K562 (cell line): ENCODE data around the gene IL17RA. TPM values are rescaled to one million over a fixed set of nuclear protein-coding genes. Genes with fewer than 3 reads are reported as not detected.

Source experiments
- CEBPZ ChIP-seq: fragments of 150-350 bp; IDR thresholded peaks from 2 replicates; pipeline ENCODE4 v1.6.1; 2014; ENCODE audit warnings: low read depth, mild to moderate bottlenecking, low read length, borderline replicate concordance
- CHCHD3 ChIP-seq: fragments of 250-450 bp; sonication (Bioruptor Pico); IDR thresholded peaks from 2 replicates; pipeline ENCODE4 v2.1.2; 2022; ENCODE audit warnings: mild to moderate bottlenecking
- DPF2 ChIP-seq: fragments of 450-650 bp; IDR thresholded peaks from 2 replicates; pipeline ENCODE4 v1.6.1; 2016
- E2F5 ChIP-seq: sonication (generic); formaldehyde crosslinking; IDR thresholded peaks from 2 replicates; pipeline ENCODE4 v1.8.0; 2022; ENCODE audit warnings: mild to moderate bottlenecking, missing genetic modification reagents
- ELF4 ChIP-seq: fragments of 450-650 bp; formaldehyde crosslinking; IDR thresholded peaks from 2 replicates; pipeline ENCODE4 v1.4.0; 2022; ENCODE audit warnings: missing genetic modification characterization
- EP400 ChIP-seq: fragments of 450-650 bp; IDR thresholded peaks from 2 replicates; pipeline ENCODE4 v1.6.1; 2017; ENCODE audit warnings: antibody characterized with exemption, mild to moderate bottlenecking, moderate library complexity
- GABPB1 ChIP-seq: sonication (generic); formaldehyde crosslinking; IDR thresholded peaks from 2 replicates; pipeline ENCODE4 v1.8.0; 2022; ENCODE audit warnings: mild to moderate bottlenecking, missing genetic modification reagents
- HMG20A ChIP-seq: fragments of 450-650 bp; formaldehyde crosslinking; conservative IDR thresholded peaks from 2 replicates; pipeline ENCODE4 v1.4.0; 2020; ENCODE audit warnings: mild to moderate bottlenecking, mixed read lengths
- HNRNPL ChIP-seq: fragments of 200-400 bp; formaldehyde crosslinking; IDR thresholded peaks from 2 replicates; pipeline ENCODE4 v1.6.1; 2017; ENCODE audit warnings: low read depth, mild to moderate bottlenecking, low read length
- KLF1 ChIP-seq: fragments of 450-650 bp; IDR thresholded peaks from 2 replicates; pipeline ENCODE4 v1.6.1; 2016; ENCODE audit warnings: missing genetic modification characterization, missing compliant biosample characterization
- MAFK ChIP-seq: IDR thresholded peaks from 2 replicates; pipeline ENCODE4 v1.6.1; 2011; ENCODE audit warnings: low read length, improper control_type of control experiment
- NFIC ChIP-seq: fragments of 450-650 bp; IDR thresholded peaks from 2 replicates; pipeline ENCODE4 v1.6.1; 2017; ENCODE audit warnings: mild to moderate bottlenecking, inconsistent platforms
- POLR2G ChIP-seq: fragments of 200-400 bp; formaldehyde crosslinking; IDR thresholded peaks from 2 replicates; pipeline ENCODE4 v1.6.1; 2017; ENCODE audit warnings: low read depth, mild to moderate bottlenecking, antibody characterized with exemption, low read length, moderate library complexity
- TARDBP ChIP-seq: fragments of 450-650 bp; IDR thresholded peaks from 2 replicates; pipeline ENCODE4 v1.6.1; 2016
- TEAD1 ChIP-seq, 2 experiments: fragments of 450-650 bp in 1 of 2; sonication (generic) in 1 of 2; formaldehyde crosslinking; IDR thresholded peaks; 2 replicates each; pipeline versions ENCODE4 v1.4.0 to v1.8.0; 2020 to 2022; ENCODE audit warnings: mild to moderate bottlenecking in 2 of 2, missing genetic modification reagents in 1 of 2
- ZNF589 ChIP-seq: fragments of 200-800 bp; sonication (Bioruptor generic); IDR thresholded peaks from 2 replicates; pipeline ENCODE4 v1.6.1; 2016; ENCODE audit warnings: low read depth, missing genetic modification characterization, missing compliant biosample characterization
- polyA plus RNA-seq, 8 experiments: library from polyadenylated mRNA; depleted of rRNA in 4 of 8; stranded (reverse) in 5 of 8; unstranded in 3 of 8; fragments of >200 nt; fragmentation: Nextera tagmentation in 2 of 8; fragmentation: Illumina TruSeq in 1 of 8; extraction: Ambion mirVana in 2 of 8; extraction: Trizol in 1 of 8; gene quantifications; 2 replicates each; pipeline versions ENCODE4 v1.2.1 to v1.2.3, GENCODE V29; 2011 to 2014; ENCODE audit warnings: inconsistent platforms in 1 of 8, missing spikeins in 1 of 8
- total RNA-seq, 7 experiments: library from RNA; depleted of rRNA in 6 of 7; stranded (reverse); fragments of >200 nt in 6 of 7; fragmentation: Illumina TruSeq in 2 of 7; extraction: Trizol in 2 of 7; gene quantifications; 2 replicates each; pipeline versions ENCODE4 v1.2.1 to v1.2.3, GENCODE V29; 2011 to 2021; ENCODE audit warnings: low replicate concordance in 1 of 7
- TF ChIP-seq, protein P1 (sequence below): fragments of 450-650 bp; IDR thresholded peaks from 2 replicates; pipeline ENCODE4 v1.6.1; 2018; ENCODE audit not compliant: partially characterized antibody
- TF ChIP-seq, protein P2 (sequence below): fragments of 250-450 bp; sonication (Bioruptor Pico); IDR thresholded peaks from 2 replicates; pipeline ENCODE4 v1.8.0; 2022; ENCODE audit warnings: moderate library complexity, mild to moderate bottlenecking, inconsistent platforms
- TF ChIP-seq, protein P3 (sequence below): IDR thresholded peaks from 2 replicates; pipeline ENCODE4 v1.6.1; 2011; ENCODE audit not compliant: insufficient read length; ENCODE audit errors: extremely low read depth

IL17RA gene
- total and polyA plus RNA-seq, 9 of the 15 experiments (the other 6 are each of a cell fraction or from before 2014, with no cell fraction given) = 0.17 to 11.8 (median 3.7) TPM

DNA sequence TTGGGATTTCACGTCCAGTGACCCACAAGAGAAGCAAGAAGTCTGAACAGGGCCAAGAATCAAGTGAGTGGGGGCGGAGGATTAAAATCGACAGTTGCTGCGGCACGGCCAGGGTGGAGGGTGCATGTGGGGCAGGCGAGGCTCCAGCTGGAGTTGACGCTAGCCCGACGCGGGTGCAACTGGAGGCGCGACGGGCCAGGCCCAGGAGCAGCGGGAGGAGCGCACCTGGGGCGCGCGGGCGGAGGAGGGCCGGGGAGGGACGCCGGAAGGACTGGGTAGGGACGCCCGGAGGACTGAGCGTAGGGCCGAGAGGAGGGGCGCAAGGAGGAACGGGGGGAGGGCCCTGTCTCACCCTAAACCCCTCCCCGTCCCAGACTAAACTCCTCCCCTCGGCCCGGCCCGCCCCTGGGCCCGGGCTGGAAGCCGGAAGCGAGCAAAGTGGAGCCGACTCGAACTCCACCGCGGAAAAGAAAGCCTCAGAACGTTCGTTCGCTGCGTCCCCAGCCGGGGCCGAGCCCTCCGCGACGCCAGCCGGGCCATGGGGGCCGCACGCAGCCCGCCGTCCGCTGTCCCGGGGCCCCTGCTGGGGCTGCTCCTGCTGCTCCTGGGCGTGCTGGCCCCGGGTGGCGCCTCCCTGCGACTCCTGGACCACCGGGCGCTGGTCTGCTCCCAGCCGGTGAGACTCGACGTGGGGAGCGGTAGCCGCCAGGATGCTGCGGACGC is at the start of gene IL17RA (continued):
- TF ChIP-seq DPF2 (peak; percentile 30; the same call in 1 of the 2 replicates), NFIC (peak; percentile 39; the same call in 1 of the 2 replicates), E2F5 (CRISPR knock-in tag) (no peak), MAFK (no peak), GABPB1 (no peak; the same call in none of the 2 replicates), ELF4 (CRISPR knock-in tag) (peak; percentile 28; the same call in 1 of the 2 replicates), TEAD1 (CRISPR knock-in tag; IDR thresholded peaks at IDR 0.05) (peak in 1 of 2 experiments; percentile 40; a peak in 1 of 4 replicates), HMG20A (CRISPR knock-in tag) (no peak), KLF1 (no peak), HNRNPL (0 out of 2 replicates have a peak, but pooled peaks have one; percentile 1), EP400 (0 out of 2 replicates have a peak, but pooled peaks have one; percentile 40), CHCHD3 (CRISPR knock-in tag) (no peak), TARDBP (peak; percentile 32; the same call in 1 of the 2 replicates), ZNF589 (CRISPR knock-in tag) (no peak), CEBPZ (no peak), POLR2G (peak; percentile 91)
- TF ChIP-seq, protein P1, sequence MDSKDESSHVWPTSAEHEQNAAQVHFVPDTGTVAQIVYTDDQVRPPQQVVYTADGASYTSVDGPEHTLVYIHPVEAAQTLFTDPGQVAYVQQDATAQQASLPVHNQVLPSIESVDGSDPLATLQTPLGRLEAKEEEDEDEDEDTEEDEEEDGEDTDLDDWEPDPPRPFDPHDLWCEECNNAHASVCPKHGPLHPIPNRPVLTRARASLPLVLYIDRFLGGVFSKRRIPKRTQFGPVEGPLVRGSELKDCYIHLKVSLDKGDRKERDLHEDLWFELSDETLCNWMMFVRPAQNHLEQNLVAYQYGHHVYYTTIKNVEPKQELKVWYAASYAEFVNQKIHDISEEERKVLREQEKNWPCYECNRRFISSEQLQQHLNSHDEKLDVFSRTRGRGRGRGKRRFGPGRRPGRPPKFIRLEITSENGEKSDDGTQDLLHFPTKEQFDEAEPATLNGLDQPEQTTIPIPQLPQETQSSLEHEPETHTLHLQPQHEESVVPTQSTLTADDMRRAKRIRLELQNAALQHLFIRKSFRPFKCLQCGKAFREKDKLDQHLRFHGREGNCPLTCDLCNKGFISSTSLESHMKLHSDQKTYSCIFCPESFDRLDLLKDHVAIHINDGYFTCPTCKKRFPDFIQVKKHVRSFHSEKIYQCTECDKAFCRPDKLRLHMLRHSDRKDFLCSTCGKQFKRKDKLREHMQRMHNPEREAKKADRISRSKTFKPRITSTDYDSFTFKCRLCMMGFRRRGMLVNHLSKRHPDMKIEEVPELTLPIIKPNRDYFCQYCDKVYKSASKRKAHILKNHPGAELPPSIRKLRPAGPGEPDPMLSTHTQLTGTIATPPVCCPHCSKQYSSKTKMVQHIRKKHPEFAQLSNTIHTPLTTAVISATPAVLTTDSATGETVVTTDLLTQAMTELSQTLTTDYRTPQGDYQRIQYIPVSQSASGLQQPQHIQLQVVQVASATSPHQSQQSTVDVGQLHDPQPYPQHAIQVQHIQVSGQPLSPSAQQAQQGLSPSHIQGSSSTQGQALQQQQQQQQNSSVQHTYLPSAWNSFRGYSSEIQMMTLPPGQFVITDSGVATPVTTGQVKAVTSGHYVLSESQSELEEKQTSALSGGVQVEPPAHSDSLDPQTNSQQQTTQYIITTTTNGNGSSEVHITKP = peak; percentile 35
- TF ChIP-seq, protein P2, sequence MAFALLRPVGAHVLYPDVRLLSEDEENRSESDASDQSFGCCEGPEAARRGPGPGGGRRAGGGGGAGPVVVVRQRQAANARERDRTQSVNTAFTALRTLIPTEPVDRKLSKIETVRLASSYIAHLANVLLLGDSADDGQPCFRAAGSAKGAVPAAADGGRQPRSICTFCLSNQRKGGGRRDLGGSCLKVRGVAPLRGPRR = no peak
- TF ChIP-seq, protein P3, sequence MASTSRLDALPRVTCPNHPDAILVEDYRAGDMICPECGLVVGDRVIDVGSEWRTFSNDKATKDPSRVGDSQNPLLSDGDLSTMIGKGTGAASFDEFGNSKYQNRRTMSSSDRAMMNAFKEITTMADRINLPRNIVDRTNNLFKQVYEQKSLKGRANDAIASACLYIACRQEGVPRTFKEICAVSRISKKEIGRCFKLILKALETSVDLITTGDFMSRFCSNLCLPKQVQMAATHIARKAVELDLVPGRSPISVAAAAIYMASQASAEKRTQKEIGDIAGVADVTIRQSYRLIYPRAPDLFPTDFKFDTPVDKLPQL = no peak
